ENCODE data around the gene MCOLN1.

MCOLN1 gene

GRCh38 chr19:7522072-7522922, at the start of gene MCOLN1:
TSS of gene MCOLN1 (plus strand) at chr19:7522624. CDS start at chr19:7522751, 127 bp downstream.
- in situ Hi-C loops (cut with MboI; ENCODE audit: low sequenced_read_pairs): no loop called here

DNA sequence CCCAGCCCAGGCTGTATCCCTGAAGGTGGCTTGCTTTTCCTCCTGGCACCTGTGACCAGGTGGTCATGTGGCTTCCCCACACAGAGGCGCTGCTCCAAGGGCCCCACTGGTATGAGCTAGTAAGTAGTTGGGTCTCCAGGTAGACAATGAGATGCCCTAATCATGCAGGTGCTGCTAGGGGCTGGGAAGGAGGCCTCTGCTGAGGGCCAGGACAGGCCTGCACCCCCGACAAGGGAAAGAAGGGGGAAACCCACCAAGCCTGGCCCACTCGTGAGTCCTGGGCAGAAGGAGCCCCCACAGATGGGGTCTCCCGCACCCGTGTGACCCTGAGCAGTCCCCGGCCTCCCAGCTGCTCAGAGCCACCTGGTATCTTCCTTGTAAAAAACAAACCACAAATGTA, 46.8 kb upstream of the MCOLN1 start:
- in situ Hi-C loops (cut with MboI; ENCODE audit: low sequenced_read_pairs): no loop called here

- in situ Hi-C loops (cut with MboI; ENCODE audit: low sequenced_read_pairs): no loop called here
Observed at GRCh38 chr19:7476241-7476640, 46.2 kb upstream of the MCOLN1 start.

GRCh38 chr19:7476777-7477494, 45.5 kb upstream of the MCOLN1 start:
- in situ Hi-C loops (cut with MboI; ENCODE audit: low sequenced_read_pairs): no loop called here

- in situ Hi-C loops (cut with MboI; ENCODE audit: low sequenced_read_pairs): no loop called here
Observed at GRCh38 chr19:7477758-7478157, 44.7 kb upstream of the MCOLN1 start.

DNA sequence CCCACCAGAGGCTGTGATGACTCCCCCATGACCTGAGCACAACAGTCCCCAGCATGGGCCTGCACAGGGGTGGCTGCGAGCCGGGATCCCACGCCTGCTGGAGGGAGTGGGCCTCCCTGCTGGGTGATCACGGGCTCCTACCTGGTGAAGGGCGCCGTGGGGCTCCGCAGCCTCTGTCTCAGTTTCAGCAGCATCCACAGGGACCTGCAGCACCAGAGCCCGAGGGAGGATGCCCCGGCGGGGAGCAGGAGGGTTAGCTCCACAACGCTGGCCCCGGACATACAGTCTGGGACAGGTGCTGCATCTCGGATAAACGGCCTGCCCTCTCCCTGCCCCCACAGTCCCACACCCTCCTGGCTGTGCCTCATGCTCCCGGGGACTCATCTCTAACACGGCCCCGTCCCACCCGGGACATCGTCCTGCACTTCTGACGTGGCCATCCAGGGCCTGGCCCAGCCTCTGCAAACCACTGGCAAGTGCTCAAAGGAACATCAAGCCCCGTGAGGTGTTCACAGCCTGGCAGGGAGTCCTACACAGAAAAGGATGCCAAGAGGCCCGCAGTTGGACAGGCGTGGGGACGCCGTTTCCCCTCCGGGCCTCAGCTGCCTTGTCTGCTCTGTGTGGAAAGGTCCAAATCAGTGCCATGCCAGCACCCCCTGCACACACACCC, 44.1 kb upstream of the MCOLN1 start:
- in situ Hi-C loops (cut with MboI; ENCODE audit: low sequenced_read_pairs): no loop called here

GRCh38 chr19:7478843-7479227, 43.6 kb upstream of the MCOLN1 start:
- in situ Hi-C loops (cut with MboI; ENCODE audit: low sequenced_read_pairs): no loop called here

- in situ Hi-C loops (cut with MboI; ENCODE audit: low sequenced_read_pairs): no loop called here
Observed at GRCh38 chr19:7480222-7480969, 42.0 kb upstream of the MCOLN1 start.

- in situ Hi-C loops (cut with MboI; ENCODE audit: low sequenced_read_pairs): no loop called here
Observed at GRCh38 chr19:7480970-7481255, 41.5 kb upstream of the MCOLN1 start.

GRCh38 chr19:7482584-7483439, 39.6 kb upstream of the MCOLN1 start:
- in situ Hi-C loops (cut with MboI; ENCODE audit: low sequenced_read_pairs): no loop called here

- in situ Hi-C loops (cut with MboI; ENCODE audit: low sequenced_read_pairs): no loop called here
Observed at GRCh38 chr19:7483720-7484201, 38.7 kb upstream of the MCOLN1 start.

GRCh38 chr19:7486923-7487322, 35.5 kb upstream of the MCOLN1 start:
- in situ Hi-C loops (cut with MboI; ENCODE audit: low sequenced_read_pairs): no loop called here

DNA sequence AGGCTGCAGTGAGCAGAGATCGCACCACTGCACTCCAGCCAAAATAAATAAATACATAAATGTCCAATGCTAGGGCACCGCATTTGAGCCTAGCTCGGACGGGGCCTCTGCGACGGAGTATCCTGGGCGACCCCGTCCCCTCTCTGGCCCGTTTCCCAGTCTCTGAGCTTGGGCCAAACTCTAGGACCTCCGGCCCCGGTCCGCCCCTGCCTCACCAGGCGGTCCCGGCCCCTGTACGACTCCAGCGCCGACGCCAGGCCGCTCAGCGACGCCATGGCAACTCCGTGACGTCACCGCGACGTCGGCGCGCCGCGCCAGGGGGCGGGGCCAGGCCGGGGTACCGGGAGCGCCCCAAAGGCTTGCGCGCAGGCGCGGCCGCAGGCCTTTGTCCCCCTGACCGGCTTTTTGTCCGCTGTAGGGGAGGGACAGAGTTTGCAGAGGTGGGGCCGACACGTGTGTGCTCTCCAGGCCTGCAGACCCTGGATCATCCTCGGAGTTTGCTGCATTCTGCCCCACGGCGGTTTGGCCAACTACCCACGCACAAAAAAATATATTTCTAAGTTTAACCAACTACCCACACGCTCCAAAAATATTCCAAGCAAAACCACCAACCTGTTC, 33.6 kb upstream of the MCOLN1 start, which contains the start of gene PEX11G:
Gene PEX11G (minus strand): TSS at position 300 of the 618 bp plus-strand sequence. CDS start 25 bp downstream, at position 275.
- in situ Hi-C loops (cut with MboI; ENCODE audit: low sequenced_read_pairs): no loop called here

DNA sequence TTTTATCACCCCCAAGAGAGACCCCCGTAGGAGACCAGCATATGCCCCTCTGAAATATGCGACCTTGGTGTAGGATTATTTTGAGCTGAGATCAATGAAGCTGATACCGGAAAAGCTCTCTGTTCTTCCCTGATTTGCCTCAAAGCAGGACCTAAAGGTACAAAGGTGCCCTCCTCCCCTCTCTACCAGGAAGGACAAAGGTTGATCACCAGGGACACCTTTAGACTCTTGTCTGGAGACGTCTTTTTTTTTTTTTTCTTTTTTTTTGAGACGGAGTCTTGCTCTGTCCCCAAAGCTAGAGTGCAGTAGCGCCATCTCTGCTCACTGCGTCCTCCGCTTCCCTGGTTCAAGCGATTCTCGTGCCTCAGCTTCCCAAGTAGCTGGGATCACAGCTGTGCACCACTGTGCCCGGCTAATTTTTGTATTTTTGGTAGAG, 32.8 kb upstream of the MCOLN1 start:
- in situ Hi-C loops (cut with MboI; ENCODE audit: low sequenced_read_pairs): no loop called here

DNA sequence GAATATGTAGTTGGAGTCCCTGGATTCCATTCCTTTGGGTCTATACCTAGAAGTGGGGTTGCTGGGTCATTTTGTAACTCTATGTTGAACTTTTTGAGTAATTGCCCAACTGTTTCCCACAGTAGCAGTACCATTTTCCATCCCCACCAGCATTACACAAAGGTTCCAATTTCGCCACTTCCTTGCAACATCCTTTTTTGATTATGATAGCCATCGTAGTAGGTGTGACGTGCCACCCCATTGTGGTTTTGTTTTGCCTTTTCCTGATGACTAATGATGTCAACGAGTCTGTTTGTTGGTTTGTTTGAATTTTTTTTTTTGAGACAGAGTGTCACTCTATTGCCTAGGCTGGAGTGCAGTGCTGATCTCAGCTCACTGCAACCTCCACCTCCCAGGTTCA, 30.3 kb upstream of the MCOLN1 start:
- in situ Hi-C loops (cut with MboI; ENCODE audit: low sequenced_read_pairs): no loop called here

DNA sequence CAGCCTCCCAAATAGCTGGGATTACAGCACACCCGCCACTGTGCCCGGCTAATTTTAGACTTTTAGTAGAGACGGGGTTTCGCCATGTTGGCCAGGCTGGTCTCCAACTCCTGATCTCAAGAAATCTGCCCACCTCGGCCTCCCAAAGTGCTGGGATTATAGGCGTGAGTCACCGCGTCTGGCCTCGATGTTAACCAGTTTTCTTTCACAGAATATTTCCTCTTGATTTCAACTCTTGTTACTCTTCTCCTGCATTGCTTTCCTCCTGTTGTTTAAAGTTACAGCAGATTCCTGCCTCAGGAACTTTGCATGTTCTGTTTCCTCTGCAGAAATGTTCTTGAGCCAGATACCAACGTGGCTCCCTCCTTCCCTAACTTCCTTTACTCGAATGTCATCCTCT, 29.9 kb upstream of the MCOLN1 start:
- in situ Hi-C loops (cut with MboI; ENCODE audit: low sequenced_read_pairs): no loop called here

DNA sequence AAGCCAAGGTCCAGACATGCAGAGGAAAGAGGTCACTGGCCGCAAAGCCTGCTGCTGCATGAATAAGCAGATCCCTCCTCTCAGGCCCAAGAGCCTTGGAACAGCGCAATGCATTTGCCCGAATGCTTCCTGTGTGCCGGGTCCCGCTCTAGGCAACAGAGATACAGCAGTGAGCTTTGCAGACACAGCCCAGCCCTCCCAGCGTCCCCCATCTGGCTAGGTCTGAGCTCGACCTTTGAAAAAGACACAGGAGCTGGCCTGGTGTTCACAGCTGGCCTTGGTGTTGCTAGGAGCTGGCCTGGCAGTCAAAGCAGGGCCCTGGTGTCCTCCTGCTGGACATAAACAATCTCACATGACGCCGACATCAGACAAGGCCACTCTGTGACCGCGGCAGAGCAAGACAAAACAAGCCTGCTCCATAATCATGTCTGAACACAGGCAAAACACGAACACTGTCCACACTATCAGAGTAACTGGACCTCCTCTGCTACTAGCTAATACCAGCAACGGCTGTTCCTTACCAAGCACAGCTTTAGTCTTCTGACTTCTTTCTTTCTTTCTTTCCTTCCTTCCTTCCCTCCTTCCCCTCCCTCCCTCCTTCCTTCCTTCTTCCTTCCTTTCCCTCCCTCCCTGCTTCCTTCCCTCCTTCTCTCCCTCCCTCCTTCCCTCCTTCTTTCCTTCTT, 27.9 kb upstream of the MCOLN1 start:
- in situ Hi-C loops (cut with MboI; ENCODE audit: low sequenced_read_pairs): no loop called here

DNA sequence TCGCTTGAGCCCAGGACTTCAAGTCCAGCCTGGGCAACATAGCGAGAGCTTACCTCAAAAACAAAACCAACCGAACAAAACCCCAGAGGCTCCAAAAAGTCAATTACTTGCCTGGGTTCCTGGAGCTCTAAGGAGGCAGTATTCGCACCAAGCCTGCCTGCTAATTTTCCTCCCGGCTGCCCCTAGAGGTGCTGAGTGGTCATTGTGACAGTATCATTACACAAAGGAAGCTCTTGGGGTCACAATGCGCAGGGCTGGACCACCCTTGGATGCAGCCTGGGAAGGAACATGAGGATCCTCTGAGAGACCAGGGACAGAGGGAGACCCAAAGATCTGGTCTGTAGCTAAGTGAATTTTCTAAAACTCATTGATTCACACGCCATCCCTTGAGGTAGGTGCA, 25.1 kb upstream of the MCOLN1 start:
- in situ Hi-C loops (cut with MboI; ENCODE audit: low sequenced_read_pairs): no loop called here

Data from HL-60/S4 treated with phorbol 12-myristate 13-acetate at 8.2 ng/mL for 4 days and 3 days (cell line).